DLD1 (cell line): ENCODE measurements around the gene KRT36.

Source experiments
- in situ Hi-C: cut with HindIII; loops from 2 replicates; pipeline ENCODE4 v1.10.0; 2017; ENCODE audit warnings: low sequenced_read_pairs

The KRT36 gene

GRCh38 chr17:41480136-41480535, 9.6 kb downstream of the KRT36 start:
- in situ Hi-C loops = no loop called here

DNA sequence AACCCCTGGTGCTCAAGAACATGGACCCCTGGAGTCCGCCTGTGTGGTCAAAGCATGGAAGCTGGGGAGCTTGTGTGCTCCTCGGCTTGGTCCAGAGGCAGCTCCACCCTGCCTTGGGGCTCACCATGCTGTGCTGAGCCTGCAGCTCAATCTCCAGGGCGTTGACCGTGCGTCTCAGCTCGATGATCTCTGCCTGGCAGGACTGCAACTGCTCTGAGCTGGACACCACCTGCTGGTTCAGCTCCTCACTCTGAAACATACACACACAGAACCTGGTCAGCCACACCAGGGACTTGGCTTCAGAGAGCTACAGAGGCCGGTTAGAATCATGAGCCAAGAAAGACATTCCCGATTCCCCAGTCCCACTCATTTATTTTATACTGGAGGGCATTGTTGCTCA, 11.5 kb downstream of the KRT36 start:
- in situ Hi-C loops = no loop called here

DNA sequence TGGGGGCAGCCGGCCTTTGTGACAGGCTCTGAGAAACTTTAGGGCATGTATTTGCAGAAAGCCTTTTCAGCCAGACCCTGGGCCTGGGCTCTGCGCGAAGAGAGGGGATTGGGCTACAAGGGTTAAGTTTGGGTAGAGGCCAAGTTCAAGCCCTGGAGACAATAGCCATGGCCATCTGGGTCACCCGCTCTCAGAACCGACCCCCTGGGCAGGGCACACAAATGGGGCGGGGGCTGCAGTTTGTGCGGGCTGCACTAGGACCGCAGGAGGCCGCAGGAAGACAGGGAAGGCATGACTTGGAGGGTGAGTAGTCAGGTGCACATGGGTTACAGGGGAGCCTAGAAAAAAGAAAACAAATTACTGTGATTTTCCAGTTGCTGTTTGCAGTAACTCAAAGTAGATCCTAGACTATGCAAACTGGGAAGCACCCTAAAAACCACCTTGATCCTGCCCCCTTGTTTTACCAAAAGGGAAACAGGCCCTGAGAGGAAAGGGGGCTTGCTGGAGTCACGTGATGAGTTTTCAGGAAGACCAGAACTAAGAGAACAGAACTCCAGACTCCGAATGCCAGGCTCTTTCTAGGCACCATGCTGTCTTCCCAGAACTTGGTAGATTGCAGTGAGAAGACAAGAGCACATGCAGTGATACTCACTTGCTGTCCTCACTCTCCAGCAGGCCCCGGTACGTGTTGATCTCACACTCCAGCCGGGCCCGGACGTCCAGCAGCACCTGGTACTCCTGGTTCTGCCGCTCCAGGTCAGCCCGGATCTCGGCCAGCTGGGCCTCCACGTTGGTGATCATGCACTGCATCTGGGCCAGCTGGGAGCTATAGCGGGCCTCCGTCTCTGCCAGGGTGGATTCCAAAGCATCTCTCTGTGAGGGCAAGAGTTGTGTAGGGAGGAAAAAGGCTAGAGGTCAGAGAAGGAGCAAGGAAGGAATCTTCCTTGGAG, 12.6 kb downstream of the KRT36 start:
- in situ Hi-C loops = no loop called here

DNA sequence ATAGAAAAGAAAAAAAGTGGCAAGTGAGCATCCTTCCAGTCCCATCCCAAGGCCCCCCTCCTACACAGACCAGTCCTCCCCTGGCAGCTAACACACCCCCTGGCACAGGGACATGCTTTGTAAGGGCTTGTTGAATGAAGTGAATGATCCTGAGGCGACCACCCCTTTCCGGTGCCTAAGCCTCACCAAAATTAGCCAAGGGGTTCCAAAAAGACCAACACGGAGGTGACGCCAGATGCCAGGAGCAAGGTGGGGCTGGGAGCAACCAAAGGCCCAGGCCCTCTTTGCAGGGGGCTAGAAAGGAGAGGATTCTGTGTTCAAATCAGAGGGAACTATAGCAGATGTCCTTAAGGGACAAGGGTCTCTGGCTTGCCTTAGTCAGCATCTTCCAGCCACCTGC, 14.3 kb downstream of the KRT36 start:
- in situ Hi-C loops = no loop called here

- in situ Hi-C loops = no loop called here
These were observed 14.8 kb downstream of the KRT36 start for GRCh38 chr17:41474863-41475262.

DNA sequence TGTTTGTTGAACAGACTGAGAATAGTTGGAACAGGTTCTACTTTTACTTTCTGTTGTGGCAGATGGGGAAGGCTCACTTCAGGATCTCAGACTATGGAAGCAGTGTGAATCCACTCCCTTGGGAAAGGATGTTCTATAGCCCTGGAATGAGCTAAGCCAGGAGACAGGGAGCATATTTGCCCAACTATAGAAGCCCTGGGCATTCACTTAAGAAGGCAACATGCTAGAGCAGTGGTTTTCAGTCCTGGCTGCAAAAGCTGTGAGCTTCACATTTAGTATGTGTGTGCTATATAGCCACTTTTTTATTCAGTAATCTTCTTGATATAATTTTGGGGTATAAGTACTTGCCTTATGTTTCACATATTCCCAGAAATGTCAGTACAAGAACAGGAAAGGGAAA, 21.4 kb downstream of the KRT36 start:
- in situ Hi-C loops = no loop called here

DNA sequence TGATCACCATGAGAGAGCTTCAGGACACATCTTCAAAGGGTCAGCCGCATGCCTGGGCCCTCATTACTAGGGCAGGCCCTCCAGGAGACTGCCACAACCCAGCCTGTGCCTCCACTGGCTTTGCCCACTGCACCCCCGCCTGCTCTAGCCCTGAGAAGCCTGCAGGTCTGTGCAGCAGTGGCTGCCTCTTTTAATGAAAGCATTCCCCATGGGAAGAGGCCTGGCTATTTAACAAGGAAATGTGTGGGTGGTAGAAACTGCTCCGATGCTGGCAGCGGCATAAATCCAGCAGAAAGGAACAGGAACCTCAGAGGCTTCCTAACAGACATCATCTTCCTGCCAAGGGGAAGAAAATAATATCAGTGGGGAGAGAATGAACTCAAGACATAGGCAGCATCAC, 22.1 kb downstream of the KRT36 start:
- in situ Hi-C loops = no loop called here

DNA sequence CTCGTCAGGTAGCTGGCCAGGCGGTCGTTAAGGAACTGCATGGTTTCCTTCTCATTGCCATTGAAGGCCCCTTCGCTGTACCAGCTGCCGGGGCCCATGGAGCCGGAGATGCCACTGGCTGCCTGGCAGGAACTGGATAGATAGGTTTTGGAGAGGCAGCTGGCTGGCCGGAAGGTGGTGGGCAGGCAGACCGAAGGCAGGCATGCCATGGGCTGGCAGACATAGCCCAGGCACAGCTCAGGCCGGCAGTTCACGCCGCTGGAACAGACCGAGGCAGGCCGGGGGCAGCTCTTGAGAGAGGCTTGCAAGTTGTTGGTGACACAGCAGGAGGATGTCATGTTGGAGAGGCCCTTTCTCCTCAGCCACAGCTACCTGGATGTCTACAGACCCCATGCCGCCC, 22.7 kb downstream of the KRT36 start, which contains the start of gene KRT32:
Gene KRT32 (minus strand): TSS at position 399 of the 400 bp plus-strand sequence. CDS start 61 bp downstream, at position 338.
- in situ Hi-C loops = no loop called here

- in situ Hi-C loops = no loop called here
These were observed 25.0 kb downstream of the KRT36 start for GRCh38 chr17:41464682-41465081.

DNA sequence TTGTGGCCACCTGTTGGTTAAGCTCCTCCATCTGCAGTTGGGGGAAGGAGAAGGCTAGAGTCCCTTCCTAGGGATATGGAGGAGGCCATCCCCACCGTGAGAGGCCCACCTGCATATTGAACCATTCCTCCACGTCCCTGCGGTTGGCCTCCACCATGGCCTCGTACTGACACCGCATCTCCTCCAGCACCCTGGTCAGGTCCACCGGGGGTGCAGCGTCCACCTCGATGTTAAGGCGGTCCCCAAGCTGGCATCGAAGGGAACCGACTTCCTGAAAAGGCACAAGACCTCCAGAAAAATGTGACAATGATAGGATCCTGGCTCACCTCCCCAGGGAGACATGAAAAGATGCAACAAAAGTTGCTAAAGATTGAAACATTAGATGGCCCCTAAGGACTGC, 25.5 kb downstream of the KRT36 start:
- in situ Hi-C loops = no loop called here

GRCh38 chr17:41463746-41464145, 26.0 kb downstream of the KRT36 start:
- in situ Hi-C loops = no loop called here

- in situ Hi-C loops = no loop called here
These were observed 27.0 kb downstream of the KRT36 start for GRCh38 chr17:41462705-41463104.

GRCh38 chr17:41457676-41458075, 32.0 kb downstream of the KRT36 start:
- in situ Hi-C loops = no loop called here

GRCh38 chr17:41456204-41456603, 33.5 kb downstream of the KRT36 start:
- in situ Hi-C loops = no loop called here

- in situ Hi-C loops = no loop called here
These were observed 34.5 kb downstream of the KRT36 start for GRCh38 chr17:41455236-41455635.

DNA sequence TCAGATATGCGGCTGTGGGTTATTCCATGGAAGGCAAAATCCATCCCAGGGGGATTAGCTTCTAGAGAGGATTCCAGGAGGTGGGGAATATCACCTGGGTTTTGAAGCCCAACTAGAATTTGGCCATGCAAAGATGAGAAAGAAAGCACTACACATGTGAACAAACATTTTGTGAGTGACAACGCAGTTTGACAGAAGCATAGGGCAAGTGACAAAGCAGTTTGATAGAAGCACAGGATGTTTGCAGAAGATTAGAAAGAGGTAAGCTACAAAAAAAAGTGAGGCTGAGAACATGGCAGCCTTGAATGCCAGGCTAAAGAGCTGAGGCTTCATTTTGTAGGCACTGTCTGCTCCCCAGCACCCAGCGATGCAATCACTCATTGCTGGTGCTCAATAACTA, 36.6 kb downstream of the KRT36 start:
- in situ Hi-C loops = no loop called here

DNA sequence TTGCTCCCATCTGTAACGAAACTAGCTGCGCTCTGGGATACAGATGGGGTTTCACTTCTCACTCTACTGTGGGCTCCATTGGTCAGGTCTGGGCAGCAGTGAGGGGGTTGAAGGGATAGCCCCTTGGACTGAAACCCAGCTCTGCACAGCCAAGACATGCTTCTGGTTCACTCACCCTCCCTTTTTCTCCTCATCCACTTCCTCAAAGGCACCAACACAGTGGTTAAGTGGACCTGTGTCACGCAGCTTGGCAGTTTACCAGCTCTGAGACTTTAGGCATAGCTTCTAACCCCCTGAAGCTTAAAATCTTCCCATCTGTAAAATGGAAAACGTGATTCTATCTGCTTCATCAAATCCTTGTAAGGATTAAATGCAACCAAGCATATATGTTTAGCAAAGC, 37.4 kb downstream of the KRT36 start:
- in situ Hi-C loops = no loop called here

- in situ Hi-C loops = no loop called here
These were observed 38.5 kb downstream of the KRT36 start for GRCh38 chr17:41451154-41451728.

GRCh38 chr17:41449008-41449407, 40.7 kb downstream of the KRT36 start:
- in situ Hi-C loops = no loop called here

DNA sequence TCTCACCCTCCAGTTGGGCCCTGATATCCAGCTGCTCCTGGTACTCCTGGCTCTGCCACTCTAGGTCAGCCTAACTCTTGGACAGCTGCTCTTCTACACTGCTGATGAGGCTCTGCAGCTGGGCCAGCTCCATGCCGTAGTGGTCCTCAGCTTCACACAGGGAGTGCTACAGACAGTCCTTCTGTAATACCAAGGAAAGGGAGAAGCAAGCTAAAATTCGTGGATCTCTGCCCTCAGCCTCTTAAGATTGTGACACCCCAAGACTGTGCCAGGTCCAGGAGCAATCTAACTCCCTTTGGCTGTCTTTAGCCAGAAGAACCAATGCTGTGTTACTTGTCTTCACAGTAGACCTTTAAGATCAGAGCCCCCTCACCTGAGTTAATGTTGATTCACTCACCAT, 41.2 kb downstream of the KRT36 start:
- in situ Hi-C loops = no loop called here

DNA sequence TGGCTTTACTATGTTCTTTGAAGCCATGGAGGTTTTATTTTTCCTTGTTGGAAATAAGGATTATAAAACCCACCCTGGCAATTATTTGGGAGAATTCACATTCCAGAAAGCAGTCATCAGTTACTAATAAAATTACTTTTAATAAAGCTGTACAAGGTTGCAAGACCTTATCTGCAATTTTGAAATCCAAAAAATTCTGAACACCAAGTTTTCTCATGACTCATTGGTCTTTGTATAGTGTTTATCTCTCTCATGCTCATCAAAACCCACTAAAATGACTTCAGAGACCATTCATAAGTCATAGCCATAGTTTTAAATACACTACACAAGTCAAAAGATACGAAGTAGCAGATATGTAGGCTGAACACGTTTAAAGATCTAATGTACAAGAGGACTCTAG, 42.9 kb downstream of the KRT36 start:
- in situ Hi-C loops = no loop called here

- in situ Hi-C loops = no loop called here
These were observed 45.1 kb downstream of the KRT36 start for GRCh38 chr17:41444640-41445039.
